GM18502 (cell line): ENCODE measurements around the gene CCNI.
"Not testable (repeated sequence)": the region's sequence is repeated elsewhere in the genome, so short reads cannot be mapped to it uniquely, and the experiment has no call there.

Source experiments
- ATAC-seq: cut with Tn5 transposase; IDR thresholded peaks from one replicate; pipeline ENCODE4 v1.9.1; 2021; ENCODE audit warnings: mild to moderate bottlenecking; ENCODE audit not compliant: unreplicated experiment, poor library complexity

Gene CCNI

DNA sequence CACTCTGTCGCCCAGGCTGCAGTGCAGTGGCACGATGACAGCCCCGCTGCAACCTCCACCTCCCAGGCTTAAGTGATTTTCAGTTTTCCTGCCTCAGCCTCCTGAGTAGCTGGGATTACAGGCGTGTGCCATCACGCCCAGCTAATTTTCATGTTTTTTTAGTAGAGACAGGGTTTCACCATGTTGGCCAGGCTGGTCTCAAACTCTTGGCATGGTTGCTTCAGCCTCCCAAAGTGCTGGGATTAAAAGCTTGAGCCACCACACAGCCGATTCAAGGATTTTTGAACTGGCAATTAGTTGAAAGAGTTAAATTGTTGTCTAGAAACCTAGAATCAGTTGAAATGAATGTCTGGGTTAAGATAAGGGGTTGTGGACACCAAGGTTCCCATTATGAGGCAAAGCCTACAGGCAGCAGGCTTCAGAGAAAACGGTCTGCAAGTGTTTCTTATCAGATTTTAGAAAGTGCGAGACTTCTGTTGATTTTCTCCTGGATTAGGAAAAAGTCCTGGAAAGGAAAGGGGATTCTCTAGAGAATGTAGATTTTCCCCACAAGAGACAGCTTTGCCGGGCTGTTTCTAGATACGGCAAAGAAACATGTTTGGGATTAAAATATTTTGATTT, 8.3 kb upstream of the CCNI start:
- ATAC-seq = no peak

DNA sequence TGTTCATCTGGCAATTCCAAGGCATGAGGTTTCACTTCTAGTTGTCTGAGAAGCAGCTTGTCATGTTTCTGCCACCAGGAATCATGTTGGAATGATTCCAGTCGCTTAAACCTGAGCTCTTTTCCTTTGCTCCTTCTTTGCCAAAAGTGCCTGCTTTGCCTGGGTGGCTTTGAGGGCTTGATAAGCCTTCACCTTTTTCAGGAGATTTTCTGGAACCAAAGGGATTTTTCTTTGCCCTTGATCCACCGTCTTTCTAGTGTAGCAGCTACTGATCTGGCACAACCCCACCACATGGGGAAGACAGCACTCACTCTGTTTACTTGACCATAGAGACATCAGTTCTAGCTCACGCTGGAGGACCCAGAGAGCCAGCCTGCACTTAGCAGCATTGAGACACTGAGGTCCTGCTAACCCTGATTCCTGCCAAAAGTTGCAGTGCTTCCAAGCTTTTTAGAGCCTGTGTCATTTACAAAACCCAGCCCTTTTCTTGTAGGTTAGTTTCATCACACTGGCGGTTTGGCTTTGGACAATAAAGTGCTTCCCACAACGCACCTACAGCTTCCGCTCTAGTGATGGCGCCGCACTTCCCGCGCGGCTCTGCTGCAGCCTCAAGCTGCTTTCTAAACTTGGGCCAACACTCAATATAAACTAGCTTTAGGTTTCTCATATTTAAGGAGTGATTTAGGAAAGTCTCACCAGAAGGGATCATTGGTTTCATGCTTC, 7.3 kb upstream of the CCNI start:
- ATAC-seq = no peak

DNA sequence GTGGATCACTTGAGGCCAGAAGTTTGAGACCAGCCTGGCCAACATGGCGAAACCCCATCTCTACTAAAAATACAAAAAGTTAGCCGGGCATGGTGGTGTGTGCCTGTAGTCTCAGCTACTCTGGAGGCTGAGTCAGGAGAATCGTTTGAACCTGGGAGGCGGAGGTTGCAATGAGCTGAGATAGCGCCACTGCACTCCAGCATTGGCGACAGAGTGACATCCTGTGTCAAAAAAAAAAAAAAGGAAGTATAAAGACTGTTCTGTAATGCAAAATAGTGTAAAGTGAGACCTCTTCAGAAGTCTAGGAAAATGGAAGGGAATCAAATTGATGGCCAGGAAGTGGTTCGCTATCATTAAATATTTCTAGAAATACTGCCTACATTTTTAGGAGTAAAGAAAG, 5.0 kb upstream of the CCNI start:
- not testable (repeated sequence) for ATAC-seq

GRCh38 chr4:77079281-77079680, 3.5 kb upstream of the CCNI start:
- ATAC-seq = no peak

GRCh38 chr4:77078401-77078800, 2.6 kb upstream of the CCNI start:
- no peak for ATAC-seq

DNA sequence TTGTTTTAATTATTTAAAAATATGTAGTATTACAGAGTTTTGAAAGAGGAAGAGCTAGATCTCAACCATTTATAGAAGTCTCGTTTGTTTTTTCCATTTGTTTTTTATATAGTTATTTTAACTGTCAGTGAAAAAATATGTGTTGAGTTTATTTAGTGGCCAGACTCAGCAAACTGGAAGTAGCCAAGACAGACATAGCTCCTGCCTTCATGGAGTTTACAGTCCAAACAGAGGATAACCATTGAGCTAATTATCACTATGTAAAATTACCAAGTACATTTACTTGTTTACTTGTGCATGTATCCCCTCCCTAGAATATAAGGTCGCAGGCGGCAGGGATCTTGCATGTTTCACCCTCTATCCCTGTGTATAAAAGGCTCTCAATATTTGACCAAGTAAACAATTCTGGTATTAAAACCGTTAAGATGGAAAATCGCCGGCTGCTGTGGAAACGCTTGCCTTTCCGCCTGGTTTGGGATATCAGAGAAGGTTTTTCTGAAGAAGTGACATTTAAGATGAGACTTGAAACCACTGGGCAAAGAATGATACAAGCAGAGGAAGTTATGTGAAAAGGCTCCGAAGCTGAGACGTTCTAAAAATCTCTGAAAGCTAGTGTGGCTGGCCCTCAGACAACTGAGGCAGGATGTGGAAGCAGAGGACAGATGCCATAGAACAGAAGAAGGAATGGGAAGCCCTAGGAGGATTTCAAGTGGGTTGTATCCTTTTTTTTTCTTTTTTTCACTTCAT, 1.3 kb upstream of the CCNI start:
- no peak for ATAC-seq

DNA sequence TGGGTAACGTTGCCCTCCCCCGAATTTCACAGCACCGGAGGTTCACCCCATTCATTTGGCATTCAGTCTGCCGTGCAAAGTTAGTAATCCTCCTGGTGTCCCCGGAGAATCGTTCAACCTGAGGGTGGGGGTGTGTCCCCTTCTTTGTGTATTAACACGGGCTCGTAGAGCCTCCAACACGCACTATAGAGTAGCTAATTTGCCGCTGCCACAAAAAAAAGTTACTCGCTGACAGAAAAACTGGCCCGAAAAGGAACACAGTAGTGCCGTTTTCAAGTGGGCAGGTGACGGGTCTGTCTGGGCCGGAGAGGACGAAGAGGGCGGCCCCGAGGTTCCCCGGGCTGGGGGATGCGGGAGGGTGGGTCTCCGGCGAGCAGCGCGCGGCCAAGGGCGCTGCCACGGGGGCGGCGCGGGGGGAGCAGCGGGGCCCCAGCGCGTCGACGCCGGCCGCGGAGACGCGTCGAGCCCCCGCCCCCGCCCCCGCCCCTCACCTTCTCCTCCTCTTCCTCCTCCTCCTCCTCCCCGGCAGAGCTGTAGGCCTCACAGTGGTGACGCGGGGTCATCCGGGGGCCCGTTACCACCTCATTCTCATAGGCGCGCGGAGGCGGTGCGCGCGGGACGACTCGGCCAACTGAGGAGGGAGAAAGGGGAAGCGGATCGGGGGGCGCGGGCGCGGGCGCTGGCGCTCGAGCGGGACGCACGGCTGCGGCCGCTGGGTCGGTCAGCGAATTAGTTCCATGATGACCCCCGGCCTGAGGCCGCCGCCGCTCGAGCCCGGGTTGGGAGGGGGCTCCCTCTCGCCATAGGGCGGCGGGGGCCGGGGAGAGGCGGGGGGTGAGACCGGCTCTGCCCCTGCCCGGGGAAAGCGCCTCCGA, 571 bp downstream of the CCNI start:
- peak; percentile 51 for ATAC-seq

- ATAC-seq = no peak
Measured at GRCh38 chr4:77074381-77074831, 1.4 kb downstream of the CCNI start.

DNA sequence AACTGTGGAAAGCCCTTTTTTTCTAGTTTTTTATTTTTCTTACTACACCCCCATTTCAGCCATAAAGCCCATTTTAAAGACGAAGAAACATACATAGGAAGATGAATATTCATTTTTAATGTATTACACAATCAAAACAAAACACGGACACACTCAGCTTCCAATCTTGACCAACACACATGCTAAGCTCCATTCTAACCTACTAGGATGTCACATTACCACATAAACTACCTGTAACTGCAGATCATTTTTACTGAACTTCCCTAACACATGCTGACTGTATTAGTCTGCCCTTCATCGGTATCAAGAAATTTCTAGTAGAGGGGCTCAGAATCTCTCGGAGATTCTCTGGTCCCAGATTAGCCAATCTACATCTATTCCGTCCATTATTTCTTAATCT, 1.8 kb downstream of the CCNI start:
- ATAC-seq = no peak

- no peak for ATAC-seq
Measured at GRCh38 chr4:77073106-77073809, 2.5 kb downstream of the CCNI start.

DNA sequence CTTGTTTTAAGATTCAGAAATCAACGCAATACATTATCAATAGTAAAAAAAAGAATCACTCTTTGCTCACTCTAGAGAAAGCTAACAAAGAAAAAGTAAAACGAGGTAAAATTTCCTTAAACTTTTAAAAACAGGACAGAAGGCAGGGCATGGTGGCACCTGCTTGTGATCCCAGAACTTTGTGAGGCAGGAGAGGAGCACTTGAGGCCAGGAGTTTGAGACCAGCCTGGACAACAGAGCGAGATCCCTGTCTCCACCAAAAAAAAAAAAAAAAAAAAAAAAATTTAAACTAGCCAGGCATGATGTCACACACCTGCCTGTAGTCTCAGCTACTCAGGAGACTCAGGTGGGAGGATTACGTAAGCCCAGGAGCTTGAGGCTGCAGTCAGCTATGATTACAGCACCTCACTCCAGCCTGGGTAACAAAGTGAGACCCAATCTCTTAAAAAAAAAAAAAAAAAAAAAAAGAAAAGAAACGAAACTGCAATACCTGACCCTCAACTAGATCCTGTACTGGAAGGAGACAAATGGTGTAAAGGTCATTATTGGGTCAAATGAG, 3.5 kb downstream of the CCNI start:
- no peak for ATAC-seq

DNA sequence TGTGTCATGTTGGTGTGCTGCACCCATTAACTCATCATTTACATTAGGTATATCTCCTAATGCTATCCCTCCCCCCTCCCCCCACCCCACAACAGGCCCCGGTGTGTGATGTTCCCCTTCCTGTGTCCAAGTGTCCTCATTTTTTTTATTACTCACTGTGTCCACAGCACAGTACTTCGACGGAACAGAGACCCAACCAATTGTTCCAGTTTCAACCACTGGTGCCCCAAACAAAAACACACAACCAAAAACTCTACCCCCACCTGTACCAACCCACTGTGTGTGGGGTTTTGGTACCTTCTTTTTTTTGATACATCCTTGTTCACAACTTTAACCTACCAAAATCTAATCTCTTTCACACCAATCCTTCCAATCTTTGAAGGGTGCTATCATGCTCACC, 6.3 kb downstream of the CCNI start:
- ATAC-seq = not testable (repeated sequence)

GRCh38 chr4:77065382-77065781, 10.4 kb downstream of the CCNI start:
- no peak for ATAC-seq

- no peak for ATAC-seq
Measured at GRCh38 chr4:77062856-77063255, 12.9 kb downstream of the CCNI start.

DNA sequence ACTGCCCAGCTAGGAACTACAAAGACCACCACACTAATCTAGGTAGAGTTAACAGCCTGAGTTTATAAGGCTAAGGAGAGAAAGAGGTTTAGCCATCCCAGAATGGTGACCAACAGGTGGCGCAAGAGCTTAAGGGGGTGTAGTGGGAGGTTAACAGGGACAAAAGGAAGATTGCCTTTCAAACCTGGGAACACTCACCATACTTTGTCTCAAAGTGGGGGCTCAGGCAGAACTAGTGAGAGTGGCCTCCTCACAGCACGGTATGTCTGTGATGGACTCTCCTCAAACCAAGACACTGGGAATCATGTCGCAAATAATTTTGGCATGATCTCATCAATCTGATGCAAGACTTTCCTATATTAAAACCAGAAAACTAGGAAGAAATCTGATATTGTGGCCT, 23.4 kb downstream of the CCNI start:
- no peak for ATAC-seq

DNA sequence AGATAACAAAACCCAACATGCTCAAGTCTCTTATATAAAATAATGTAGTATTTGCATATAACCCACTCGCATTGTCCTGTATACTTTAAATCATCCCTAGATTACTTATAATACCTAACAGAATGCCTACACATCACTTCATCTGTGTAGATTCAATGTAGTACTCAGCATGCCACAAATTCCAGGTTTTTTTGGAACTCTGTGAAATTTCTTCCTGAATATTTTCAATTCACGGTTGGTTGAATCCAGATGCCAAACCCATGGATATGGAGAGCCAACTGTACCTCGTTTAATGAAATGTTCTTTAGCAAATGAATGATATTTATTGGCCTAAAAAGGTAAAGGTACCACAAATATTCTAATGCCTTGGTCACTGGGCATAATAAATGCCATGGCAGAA, 24.8 kb downstream of the CCNI start:
- no peak for ATAC-seq

DNA sequence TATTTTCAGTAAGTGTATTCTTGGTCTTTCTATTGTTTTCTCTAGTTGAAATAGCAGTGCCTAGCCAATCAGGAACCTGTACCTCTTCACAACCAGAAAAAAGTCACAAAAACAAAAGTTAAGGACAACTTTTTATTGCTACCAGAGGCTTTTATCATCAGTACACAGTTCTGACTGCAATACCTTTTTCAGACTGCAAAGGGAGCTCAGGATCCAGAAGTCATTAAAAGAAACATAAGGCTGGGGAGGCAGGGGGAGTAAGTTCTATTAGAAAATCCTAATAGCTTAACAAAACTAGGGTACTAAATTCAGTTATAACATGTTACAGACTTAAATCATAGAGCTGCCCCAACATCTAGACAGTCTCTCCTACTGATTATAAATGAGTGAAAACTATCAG, 28.8 kb downstream of the CCNI start:
- no peak for ATAC-seq

DNA sequence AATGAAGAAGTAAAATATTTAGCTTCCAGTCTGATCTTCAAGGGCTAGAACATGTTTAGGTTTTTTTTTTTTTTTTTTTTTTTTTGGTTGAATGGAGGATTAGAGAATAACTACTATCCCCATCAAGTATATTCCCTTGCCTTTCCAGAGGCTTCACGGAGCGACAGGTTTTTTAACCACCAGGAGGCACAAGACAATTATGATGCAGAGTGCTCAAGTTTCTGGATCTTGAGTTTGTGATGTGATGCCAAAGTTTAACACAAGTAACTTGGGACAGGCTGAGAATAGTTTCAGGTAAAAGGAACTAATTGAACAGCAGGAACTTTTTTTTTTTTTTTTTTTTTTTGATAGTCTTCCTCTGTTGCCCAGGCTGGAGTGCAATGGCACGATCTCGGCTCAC, 30.3 kb downstream of the CCNI start:
- ATAC-seq = no peak

GRCh38 chr4:77044461-77045150, 31.2 kb downstream of the CCNI start:
- no peak for ATAC-seq
